GM19035 (cell line): Measurements from ENCODE around the gene KIAA1549.

Source experiments
- ATAC-seq: cut with Tn5 transposase; IDR thresholded peaks from one replicate; pipeline ENCODE4 v1.9.1; 2021; ENCODE audit not compliant: unreplicated experiment

KIAA1549 gene

GRCh38 chr7:138975343-138976104 is 5.7 kb downstream of the KIAA1549 start:
- ATAC-seq, result no peak

GRCh38 chr7:138974675-138975292 is 6.4 kb downstream of the KIAA1549 start:
- ATAC-seq, result no peak

GRCh38 chr7:138974103-138974502 is 7.1 kb downstream of the KIAA1549 start:
- ATAC-seq, result no peak

GRCh38 chr7:138970952-138971351 is 10.2 kb downstream of the KIAA1549 start:
- no peak for ATAC-seq

GRCh38 chr7:138970446-138970845 is 10.7 kb downstream of the KIAA1549 start:
- ATAC-seq, result no peak

- no peak for ATAC-seq
Measured at GRCh38 chr7:138967159-138967558, 14.0 kb downstream of the KIAA1549 start.

GRCh38 chr7:138964624-138965436 is 16.4 kb downstream of the KIAA1549 start:
- ATAC-seq, result no peak

GRCh38 chr7:138963675-138964074 is 17.5 kb downstream of the KIAA1549 start:
- no peak for ATAC-seq

GRCh38 chr7:138962561-138963270 is 18.5 kb downstream of the KIAA1549 start:
- no peak for ATAC-seq

- ATAC-seq, result no peak
Measured at GRCh38 chr7:138961159-138961558, 20.0 kb downstream of the KIAA1549 start.

GRCh38 chr7:138958391-138958956 is 22.7 kb downstream of the KIAA1549 start:
- ATAC-seq, result no peak

GRCh38 chr7:138957753-138958390 is 23.3 kb downstream of the KIAA1549 start:
- no peak for ATAC-seq

- ATAC-seq, result no peak
Measured at GRCh38 chr7:138957217-138957616, 24.0 kb downstream of the KIAA1549 start.

GRCh38 chr7:138954545-138955475 is 26.4 kb downstream of the KIAA1549 start:
- no peak for ATAC-seq

- ATAC-seq, result no peak
Measured at GRCh38 chr7:138952791-138953190, 28.4 kb downstream of the KIAA1549 start.

GRCh38 chr7:138951953-138952352 is 29.2 kb downstream of the KIAA1549 start:
- ATAC-seq, result no peak

- no peak for ATAC-seq
Measured at GRCh38 chr7:138949421-138950088, 31.6 kb downstream of the KIAA1549 start.

GRCh38 chr7:138948403-138948802 is 32.8 kb downstream of the KIAA1549 start:
- ATAC-seq, result no peak

GRCh38 chr7:138945821-138946220 is 35.4 kb downstream of the KIAA1549 start:
- no peak for ATAC-seq
